Caki2 (cell line): ENCODE measurements around the gene KLF6. TPM values are rescaled to one million over a fixed set of nuclear protein-coding genes. Genes with fewer than 3 reads are reported as not detected.
A peak's percentile ranks its signal among the peaks of the same experiment; 100 is the strongest.

Experiments used
- DNase-seq: peaks from one replicate; pipeline ENCODE4 v3.0.0-alpha.2; 2015; ENCODE audit warnings: low read depth
- in situ Hi-C: cut with HindIII; loops from 2 replicates; pipeline ENCODE4 v1.10.0; 2016; ENCODE audit warnings: low sequenced_read_pairs, low pct_unique_long_range_greater_than_20kb, mixed read lengths
- total RNA-seq: library from RNA; depleted of rRNA; stranded (reverse); fragments of >200 nt; shearing (Covaris generic); gene quantifications from 2 replicates; pipeline ENCODE4 v1.2.3, GENCODE V29; 2014; ENCODE audit warnings: low replicate concordance; rRNA removed

KLF6 gene
- 36.8 and 40.2 TPM in 2 replicates for total RNA-seq

- DNase-seq: no peak
- in situ Hi-C loops: no loop called here
These were observed at the start of gene KLF6 for GRCh38 chr10:3784510-3785250. Gene KLF6 (minus strand): TSS chr10:3785209. CDS start chr10:3785014, 195 bp downstream.

- in situ Hi-C loops: no loop called here
- no peak for DNase-seq
These were observed 49.4 kb upstream of the KLF6 start for GRCh38 chr10:3834404-3834803.

GRCh38 chr10:3833046-3833445, 48.0 kb upstream of the KLF6 start:
- in situ Hi-C loops: no loop called here
- no peak for DNase-seq

GRCh38 chr10:3832022-3832786, 47.2 kb upstream of the KLF6 start:
- no peak for DNase-seq
- in situ Hi-C loops: no loop called here

- in situ Hi-C loops: no loop called here
- DNase-seq: no peak
These were observed 46.6 kb upstream of the KLF6 start for GRCh38 chr10:3831608-3832007.

- no peak for DNase-seq
- in situ Hi-C loops: no loop called here
These were observed 45.9 kb upstream of the KLF6 start for GRCh38 chr10:3830946-3831345.

GRCh38 chr10:3829156-3830050, 44.4 kb upstream of the KLF6 start:
- in situ Hi-C loops: no loop called here
- no peak for DNase-seq

GRCh38 chr10:3828404-3829155, 43.6 kb upstream of the KLF6 start:
- DNase-seq: peak; percentile 39
- in situ Hi-C loops: no loop called here

GRCh38 chr10:3827768-3828403, 42.9 kb upstream of the KLF6 start:
- in situ Hi-C loops: no loop called here
- no peak for DNase-seq

GRCh38 chr10:3827266-3827665, 42.3 kb upstream of the KLF6 start:
- in situ Hi-C loops: no loop called here
- DNase-seq: no peak

GRCh38 chr10:3825862-3826351, 40.9 kb upstream of the KLF6 start:
- DNase-seq: no peak
- in situ Hi-C loops: no loop called here

GRCh38 chr10:3825244-3825643, 40.2 kb upstream of the KLF6 start:
- in situ Hi-C loops: no loop called here
- DNase-seq: no peak

- in situ Hi-C loops: no loop called here
- no peak for DNase-seq
These were observed 37.7 kb upstream of the KLF6 start for GRCh38 chr10:3822541-3823330.

GRCh38 chr10:3820255-3820654, 35.2 kb upstream of the KLF6 start:
- in situ Hi-C loops: no loop called here
- DNase-seq: no peak

GRCh38 chr10:3816995-3817394, 32.0 kb upstream of the KLF6 start:
- DNase-seq: no peak
- in situ Hi-C loops: no loop called here

- DNase-seq: no peak
- in situ Hi-C loops: no loop called here
These were observed 29.8 kb upstream of the KLF6 start for GRCh38 chr10:3814838-3815220.
